ENCODE data around the gene AUTS2.

Gene AUTS2

GRCh38 chr7:70349819-70350218 is 751.5 kb downstream of the AUTS2 start:
- H3K4me3 ChIP-seq (ENCODE audit: insufficient read depth, low read length, poor library complexity, severe bottlenecking): no peak overlapping the region
- no peak overlapping the region for H3K9ac ChIP-seq (ENCODE audit: low read length)
- no peak overlapping the region for H3K27ac ChIP-seq (ENCODE audit: low read depth, low read length)

GRCh38 chr7:70352088-70352487 is 753.8 kb downstream of the AUTS2 start:
- H3K79me2 ChIP-seq (ENCODE audit: insufficient read depth, low read length): no peaks in the 10 kb centered on the region
- no peaks in the 10 kb centered on the region for H3K9me3 ChIP-seq (ENCODE audit: insufficient read depth, low read length)
- H3K9me2 ChIP-seq (replicated peaks; ENCODE audit: insufficient read depth, low read length): no peaks in the 10 kb centered on the region
- H3K4me2 ChIP-seq (ENCODE audit: low read depth, low read length, poor library complexity, severe bottlenecking): no peak overlapping the region
- no peaks in the 10 kb centered on the region for H3K36me3 ChIP-seq (ENCODE audit: low read length)
- H4K20me1 ChIP-seq (ENCODE audit: low read depth, low read length): no peaks in the 10 kb centered on the region
- no peak overlapping the region for H3K27ac ChIP-seq (ENCODE audit: low read depth, low read length)
- H3K4me3 ChIP-seq (ENCODE audit: insufficient read depth, low read length, poor library complexity, severe bottlenecking): no peak overlapping the region
- H3K27me3 ChIP-seq (ENCODE audit: low read length): no peaks in the 10 kb centered on the region
- TF ChIP-seq EZH2phosphoT487 (conservative IDR thresholded peaks at IDR 0.05; ENCODE audit: low read length) (no peak), CTCF (IDR thresholded peaks at IDR 0.05; ENCODE audit: insufficient read depth, low read length, poor library complexity, severe bottlenecking) (no peak)
- H3K9ac ChIP-seq (ENCODE audit: low read length): no peak overlapping the region
- H2AFZ ChIP-seq (ENCODE audit: low read depth, low read length, severe bottlenecking): no peak overlapping the region
- H3F3A ChIP-seq (ENCODE audit: insufficient read depth): no peaks in the 10 kb centered on the region

More at GRCh38 chr7:70349819-70350218, 751.5 kb downstream of the AUTS2 start:
- Histone ChIP-seq H3K36me3 (ENCODE audit: low read length) (no peaks in the 10 kb centered on the region), H4K20me1 (ENCODE audit: low read depth, low read length) (no peaks in the 10 kb centered on the region), H3K9me2 (replicated peaks; ENCODE audit: insufficient read depth, low read length) (no peaks in the 10 kb centered on the region), H3K4me2 (ENCODE audit: low read depth, low read length, poor library complexity, severe bottlenecking) (no peak overlapping the region), H3F3A (ENCODE audit: insufficient read depth) (no peaks in the 10 kb centered on the region), H2AFZ (ENCODE audit: low read depth, low read length, severe bottlenecking) (no peak overlapping the region), H3K79me2 (ENCODE audit: insufficient read depth, low read length) (no peaks in the 10 kb centered on the region), H3K9me3 (ENCODE audit: insufficient read depth, low read length) (no peaks in the 10 kb centered on the region), H3K27me3 (ENCODE audit: low read length) (no peaks in the 10 kb centered on the region)
- TF ChIP-seq CTCF (IDR thresholded peaks at IDR 0.05; ENCODE audit: insufficient read depth, low read length, poor library complexity, severe bottlenecking) (no peak), EZH2phosphoT487 (conservative IDR thresholded peaks at IDR 0.05; ENCODE audit: low read length) (no peak)

- TF ChIP-seq EZH2phosphoT487 (conservative IDR thresholded peaks at IDR 0.05; ENCODE audit: low read length) (no peak), CTCF (IDR thresholded peaks at IDR 0.05; ENCODE audit: insufficient read depth, low read length, poor library complexity, severe bottlenecking) (no peak)
- H4K20me1 ChIP-seq (ENCODE audit: low read depth, low read length): no peaks in the 10 kb centered on the region
These were observed 754.6 kb downstream of the AUTS2 start for GRCh38 chr7:70352906-70353305.

More at GRCh38 chr7:70352906-70353305, 754.6 kb downstream of the AUTS2 start:
- H3K79me2 ChIP-seq (ENCODE audit: insufficient read depth, low read length): no peaks in the 10 kb centered on the region
- H3K27me3 ChIP-seq (ENCODE audit: low read length): no peaks in the 10 kb centered on the region
- no peak overlapping the region for H3K4me3 ChIP-seq (ENCODE audit: insufficient read depth, low read length, poor library complexity, severe bottlenecking)
- no peak overlapping the region for H2AFZ ChIP-seq (ENCODE audit: low read depth, low read length, severe bottlenecking)
- H3K9ac ChIP-seq (ENCODE audit: low read length): no peak overlapping the region
- H3K4me2 ChIP-seq (ENCODE audit: low read depth, low read length, poor library complexity, severe bottlenecking): no peak overlapping the region
- no peak overlapping the region for H3K27ac ChIP-seq (ENCODE audit: low read depth, low read length)
- no peaks in the 10 kb centered on the region for H3K9me3 ChIP-seq (ENCODE audit: insufficient read depth, low read length)
- H3F3A ChIP-seq (ENCODE audit: insufficient read depth): no peaks in the 10 kb centered on the region
- H3K36me3 ChIP-seq (ENCODE audit: low read length): no peaks in the 10 kb centered on the region
- H3K9me2 ChIP-seq (replicated peaks; ENCODE audit: insufficient read depth, low read length): no peaks in the 10 kb centered on the region

Measured in SU-DHL-6 (cell line).